H1 (cell line): ENCODE data around the gene SEMA6D. TPM values are rescaled to one million over a fixed set of nuclear protein-coding genes. Genes with fewer than 3 reads are reported as not detected.

Source experiments
- CTCF ChIA-PET: fragments of 300-600 bp; sonication (Branson Sonifier 250); formaldehyde crosslinking; loops from one replicate; lab custom pipeline; 2021; ENCODE audit not compliant: partially characterized antibody; lab: Charles Lee
- POLR2A ChIA-PET: fragments of 300-600 bp; sonication (Branson Sonifier 250); formaldehyde crosslinking; loops from one replicate; lab custom pipeline; 2021; ENCODE audit warnings: inconsistent platforms; ENCODE audit not compliant: partially characterized antibody; lab: Charles Lee
- DNase-seq, 2 experiments: peaks; one replicate each; pipeline versions ENCODE4 v3.0.0 to v3.0.0-alpha.2; 2010 to 2022; ENCODE audit warnings: low spot score in 2 of 2, low read depth in 1 of 2, mixed read lengths in 1 of 2
- FAIRE-seq: peaks from 2 replicates; lab custom pipeline; 2011; peaks lifted over from hg19 to GRCh38; lab: Jason Lieb, UNC
- H2AFZ ChIP-seq: 2 replicates; pipeline ENCODE4 v1.8.1; 2012; ENCODE audit warnings: low read length, inconsistent platforms
- H2AK5ac ChIP-seq: 2 replicates; pipeline ENCODE4 v1.6.1; 2013; ENCODE audit warnings: low read depth, low read length
- H2BK120ac ChIP-seq: replicated peaks from 2 replicates; pipeline ENCODE3; 2013; ENCODE audit warnings: low read depth, low read length, inconsistent platforms
- H2BK12ac ChIP-seq: 2 replicates; pipeline ENCODE4 v1.6.1; 2013; ENCODE audit warnings: low read depth, low read length
- H2BK15ac ChIP-seq: 2 replicates; pipeline ENCODE4 v1.6.1; 2013; ENCODE audit warnings: low read length
- H2BK20ac ChIP-seq: 2 replicates; pipeline ENCODE4 v1.6.1; 2013; ENCODE audit warnings: low read length
- H2BK5ac ChIP-seq: 2 replicates; pipeline ENCODE4 v1.6.1; 2013; ENCODE audit warnings: low read depth, low read length
- H3K14ac ChIP-seq: 2 replicates; pipeline ENCODE4 v1.6.1; 2013; ENCODE audit warnings: inconsistent platforms; ENCODE audit not compliant: insufficient read length
- H3K18ac ChIP-seq: 2 replicates; pipeline ENCODE4 v1.6.1; 2013; ENCODE audit warnings: low read length; ENCODE audit errors: extremely low read depth
- H3K23ac ChIP-seq: 2 replicates; pipeline ENCODE4 v1.6.1; 2013; ENCODE audit warnings: inconsistent platforms; ENCODE audit not compliant: insufficient read length
- H3K23me2 ChIP-seq: 2 replicates; pipeline ENCODE4 v1.6.1; 2013; ENCODE audit warnings: low read depth, low read length
- H3K27ac ChIP-seq: 2 replicates; pipeline ENCODE4 v1.6.1; 2011; ENCODE audit warnings: low read depth, low read length, inconsistent platforms
- H3K27me3 ChIP-seq, 4 experiments: replicated peaks in 1 of 4; 1 replicate in 1 of 4; 2 replicates in 3 of 4; pipeline versions ENCODE4 v1.6.1 to v1.8.1; 2011 to 2013; ENCODE audit warnings: low read length in 3 of 4, mild to moderate bottlenecking in 3 of 4, inconsistent platforms in 2 of 4, mixed read lengths in 2 of 4, moderate library complexity in 1 of 4; ENCODE audit not compliant: control insufficient read depth in 3 of 4, insufficient read depth in 3 of 4; ENCODE audit errors: extremely low read depth in 1 of 4
- H3K36me3 ChIP-seq, 4 experiments: 2 replicates each; pipeline versions ENCODE4 v1.6.1 to v1.8.1; 2011 to 2013; ENCODE audit warnings: mild to moderate bottlenecking in 4 of 4, low read length in 3 of 4, moderate library complexity in 2 of 4, control low read depth in 1 of 4, inconsistent platforms in 1 of 4; ENCODE audit not compliant: insufficient read depth in 4 of 4, control insufficient read depth in 2 of 4
- H3K4ac ChIP-seq: replicated peaks from 2 replicates; pipeline ENCODE3; 2013; ENCODE audit warnings: low read length, low read depth, mixed read lengths, inconsistent platforms; ENCODE audit not compliant: insufficient read length
- H3K4me1 ChIP-seq, 4 experiments: replicated peaks in 1 of 4; 1 replicate in 1 of 4; 2 replicates in 3 of 4; pipeline versions ENCODE4 v1.6.1 to v1.8.1; 2011 to 2013; ENCODE audit warnings: low read length in 3 of 4, inconsistent platforms in 2 of 4, mixed read lengths in 1 of 4; ENCODE audit not compliant: insufficient read depth in 4 of 4, control insufficient read depth in 3 of 4
- H3K4me2 ChIP-seq, 2 experiments: 2 replicates each; pipeline versions ENCODE4 v1.6.1 to v1.8.1; 2011 to 2013; ENCODE audit warnings: low read depth in 2 of 2, low read length in 2 of 2, control low read depth in 1 of 2, inconsistent platforms in 1 of 2, mild to moderate bottlenecking in 1 of 2; ENCODE audit not compliant: insufficient read depth in 1 of 2
- H3K4me3 ChIP-seq, 4 experiments: fragments of 200-600, 300-600 bp in 1 of 4; sonication (generic), shearing (Covaris generic), sonication (Bioruptor Twin) in 1 of 4; 2 replicates each; pipeline versions ENCODE4 v1.5.1 to v1.8.1; 2011 to 2016; ENCODE audit warnings: low read length in 4 of 4, low read depth in 3 of 4, control low read depth in 2 of 4, inconsistent platforms in 2 of 4, mild to moderate bottlenecking in 2 of 4, mixed read lengths in 1 of 4, moderate library complexity in 1 of 4; ENCODE audit not compliant: insufficient read depth in 2 of 4; ENCODE audit errors: extremely low read depth in 1 of 4
- H3K56ac ChIP-seq: replicated peaks from 2 replicates; pipeline ENCODE3; 2013; ENCODE audit warnings: low read depth, mild to moderate bottlenecking, mixed read lengths, low read length, inconsistent platforms; ENCODE audit not compliant: insufficient read length
- H3K79me1 ChIP-seq: 2 replicates; pipeline ENCODE4 v1.6.1; 2013; ENCODE audit warnings: low read depth, low read length, control low read depth
- H3K79me2 ChIP-seq, 2 experiments: 2 replicates each; pipeline versions ENCODE4 v1.6.1 to v1.8.1; 2012 to 2013; ENCODE audit warnings: low read length in 2 of 2, mild to moderate bottlenecking in 2 of 2, inconsistent platforms in 1 of 2; ENCODE audit not compliant: insufficient read depth in 2 of 2, control insufficient read depth in 1 of 2
- H3K9ac ChIP-seq, 4 experiments: replicated peaks in 1 of 4; 1 replicate in 1 of 4; 2 replicates in 3 of 4; pipeline versions ENCODE4 v1.6.1 to v1.8.1; 2011 to 2013; ENCODE audit warnings: low read depth in 3 of 4, low read length in 3 of 4, control low read depth in 2 of 4, mild to moderate bottlenecking in 2 of 4, moderate library complexity in 2 of 4, inconsistent platforms in 1 of 4; ENCODE audit errors: extremely low read depth in 1 of 4
- H3K9me3 ChIP-seq, 2 experiments: 2 replicates each; pipeline versions ENCODE4 v1.6.1 to v1.8.1; 2012 to 2013; ENCODE audit warnings: mild to moderate bottlenecking in 2 of 2, moderate library complexity in 2 of 2, control low read depth in 1 of 2, inconsistent platforms in 1 of 2, low read depth in 1 of 2, low read length in 1 of 2, mixed read lengths in 1 of 2; ENCODE audit not compliant: insufficient read depth in 2 of 2
- H4K20me1 ChIP-seq, 2 experiments: replicated peaks in 1 of 2; 2 replicates each; pipeline versions ENCODE3 to v1.8.1; 2011 to 2013; ENCODE audit warnings: inconsistent platforms in 2 of 2, low read length in 2 of 2, mild to moderate bottlenecking in 1 of 2; ENCODE audit not compliant: insufficient read depth in 2 of 2, control insufficient read depth in 1 of 2
- H4K5ac ChIP-seq: 2 replicates; pipeline ENCODE4 v1.6.1; 2013; ENCODE audit warnings: low read length, low read depth, mixed read lengths, inconsistent platforms; ENCODE audit not compliant: insufficient read length
- H4K8ac ChIP-seq: 2 replicates; pipeline ENCODE4 v1.8.0; 2013; ENCODE audit warnings: mild to moderate bottlenecking, moderate library complexity, low read length, inconsistent platforms; ENCODE audit not compliant: insufficient read depth; ENCODE audit errors: extremely low read depth
- H4K91ac ChIP-seq: replicated peaks from 2 replicates; pipeline ENCODE3; 2013; ENCODE audit warnings: low read length, mixed read lengths, inconsistent platforms; ENCODE audit not compliant: insufficient read length
- CBX8 ChIP-seq: fragments of 300-800, 300-1000 bp; sonication (generic); IDR thresholded peaks from 2 replicates; pipeline ENCODE4 v1.7.1; 2016; ENCODE audit warnings: low read depth, low read length, borderline replicate concordance
- CHD1 ChIP-seq: IDR thresholded peaks from 2 replicates; pipeline ENCODE4 v1.6.1; 2012; ENCODE audit warnings: low read depth, low read length, improper control_type of control experiment
- CHD2 ChIP-seq: IDR thresholded peaks from 2 replicates; pipeline ENCODE4 v1.6.1; 2012; ENCODE audit warnings: low read length, improper control_type of control experiment
- EGR1 ChIP-seq: IDR thresholded peaks from 2 replicates; pipeline ENCODE4 v1.6.1; 2011; ENCODE audit warnings: low read depth, low read length, borderline replicate concordance
- GTF2F1 ChIP-seq: IDR thresholded peaks from 2 replicates; pipeline ENCODE4 v1.6.1; 2012; ENCODE audit warnings: low read depth, low read length, improper control_type of control experiment, borderline replicate concordance
- HDAC2 ChIP-seq, 2 experiments: fragments of 300-600 bp in 1 of 2; sonication (generic) in 1 of 2; IDR thresholded peaks; 2 replicates each; pipeline ENCODE4 v1.6.1; 2011 to 2012; ENCODE audit warnings: low read depth in 2 of 2, low read length in 2 of 2, mild to moderate bottlenecking in 2 of 2, moderate library complexity in 2 of 2, borderline replicate concordance in 1 of 2, inconsistent platforms in 1 of 2
- KDM1A ChIP-seq: fragments of 200-600, 300-600 bp; sonication (generic); IDR thresholded peaks from 2 replicates; pipeline ENCODE4 v1.7.1; 2016; ENCODE audit warnings: mild to moderate bottlenecking, low read length, borderline replicate concordance
- KDM5A ChIP-seq: fragments of 200-600 bp; IDR thresholded peaks from 2 replicates; pipeline ENCODE4 v1.7.1; 2012; ENCODE audit warnings: mild to moderate bottlenecking, low read length, inconsistent platforms, mixed read lengths
- MAFK ChIP-seq: IDR thresholded peaks from 2 replicates; pipeline ENCODE4 v1.6.1; 2012; ENCODE audit warnings: low read depth, mild to moderate bottlenecking, improper control_type of control experiment, low read length
- SAP30 ChIP-seq: fragments of 300-600 bp; sonication (generic); IDR thresholded peaks from 2 replicates; pipeline ENCODE4 v1.7.1; 2012; ENCODE audit warnings: low read length, moderate library complexity, mild to moderate bottlenecking, inconsistent platforms; ENCODE audit not compliant: insufficient read depth, insufficient replicate concordance
- SUZ12 ChIP-seq: fragments of 200-600 bp; sonication (generic); IDR thresholded peaks from 2 replicates; pipeline ENCODE4 v1.6.1; 2012; ENCODE audit warnings: mild to moderate bottlenecking, inconsistent platforms, low read length, moderate library complexity, mixed read lengths
- TEAD4 ChIP-seq: IDR thresholded peaks from 2 replicates; pipeline ENCODE4 v1.6.1; 2012; ENCODE audit warnings: low read depth, low read length, inconsistent platforms, mixed read lengths
- WGBS, 2 experiments: shearing (Covaris generic) in 1 of 2; methylation state at CpG; one replicate each; pipeline versions ENCODE4 v1.1.6 to v1.1.7; 2013 to 2015; ENCODE audit warnings: low lambda C conversion rate in 2 of 2, mixed read lengths in 2 of 2, inconsistent platforms in 1 of 2, low coverage in 1 of 2, missing lambda C conversion rate in 1 of 2; ENCODE audit not compliant: insufficient replicate concordance in 2 of 2, insufficient coverage in 1 of 2, insufficient read length in 1 of 2; ENCODE audit errors: extremely low coverage in 1 of 2, missing lambda C conversion rate in 1 of 2; 5-methylcytosine and 5-hydroxymethylcytosine counted together
- polyA plus RNA-seq, 7 experiments: library from polyadenylated mRNA; depleted of rRNA in 3 of 7; stranded (reverse) in 5 of 7; unstranded in 2 of 7; fragments of >200 nt in 5 of 7; fragments of 200-250 nt in 2 of 7; gene quantifications; 1 replicate in 5 of 7; 2 replicates in 1 of 7; 4 replicates in 1 of 7; pipeline versions ENCODE4 v1.2.1 to v1.2.3, GENCODE V29; 2011 to 2013; ENCODE audit warnings: missing spikeins in 2 of 7, mixed read lengths in 2 of 7
- total RNA-seq: library from RNA; stranded (reverse); fragmentation: NEBNext Ultra II Directional; extraction: Animal tissue kit (Norgen Biotek cat#: 25700); gene quantifications from 2 replicates; pipeline ENCODE4 v1.2.1, GENCODE V29; 2021
- TF ChIP-seq, protein P1 (sequence below): IDR thresholded peaks from 2 replicates; pipeline ENCODE4 v1.6.1; 2012; ENCODE audit warnings: low read length, inconsistent platforms

SEMA6D gene
- total and polyA plus RNA-seq, 2 of the 8 experiments (the other 6 are each of a cell fraction or from before 2014, with no cell fraction given): 2.2 to 3.8 TPM

GRCh38 chr15:47762621-47763020, 45.3 kb downstream of the SEMA6D start:
- Histone ChIP-seq H3K4me1 (peaks cover 0 to 7% (median 0%) of the 10 kb centered on the region in 4 experiments; a peak in 1 of 7 replicates), H3K27ac (no peak overlapping the region), H3K18ac (no peak overlapping the region), H4K5ac (no peak overlapping the region), H2AFZ (no peak overlapping the region), H3K36me3 (peaks cover 0 to 8% (median 2%) of the 10 kb centered on the region in 4 experiments; a peak in 3 of 8 replicates), H2AK5ac (no peak overlapping the region), H3K9ac (no peak overlapping the region), H2BK20ac (no peak overlapping the region), H4K20me1 (no peaks in the 10 kb centered on the region), H3K4me2 (no peak overlapping the region), H3K27me3 (no peaks in the 10 kb centered on the region), H3K23ac (no peak overlapping the region), H3K23me2 (no peaks in the 10 kb centered on the region), H4K8ac (no peak overlapping the region), H3K79me2 (no peaks in the 10 kb centered on the region; a peak in 1 of 4 replicates), H2BK5ac (no peak overlapping the region), H3K9me3 (no peaks in the 10 kb centered on the region), H3K56ac (no peak overlapping the region), H3K4ac (no peak overlapping the region), H2BK12ac (no peak overlapping the region), H3K4me3 (no peak overlapping the region), H3K14ac (no peak overlapping the region), H3K79me1 (no peaks in the 10 kb centered on the region), H4K91ac (no peak overlapping the region), H2BK15ac (no peak overlapping the region), H2BK120ac (no peak overlapping the region)
- ChIA-PET POLR2A (no interaction called here), CTCF (no interaction called here)
- FAIRE-seq (no peak), DNase-seq (no peak)
- 95% methylated on average over 3 of the region's 3 CpGs; no CpG with 5 or more reads in 1 of the 2 experiments for WGBS, 2 experiments
- TF ChIP-seq HDAC2 (IDR thresholded peaks at IDR 0.05; ENCODE audit: borderline replicate concordance in 1 of 2, low read depth in 2 of 2, low read length in 2 of 2) (no peak), KDM1A (no peak), KDM5A (no peak), TEAD4 (no peak), GTF2F1 (no peak), SAP30 (no peak), CBX8 (no peak), CHD2 (no peak), SUZ12 (no peak), CHD1 (no peak), EGR1 (no peak), MAFK (no peak)
- TF ChIP-seq, protein P1, sequence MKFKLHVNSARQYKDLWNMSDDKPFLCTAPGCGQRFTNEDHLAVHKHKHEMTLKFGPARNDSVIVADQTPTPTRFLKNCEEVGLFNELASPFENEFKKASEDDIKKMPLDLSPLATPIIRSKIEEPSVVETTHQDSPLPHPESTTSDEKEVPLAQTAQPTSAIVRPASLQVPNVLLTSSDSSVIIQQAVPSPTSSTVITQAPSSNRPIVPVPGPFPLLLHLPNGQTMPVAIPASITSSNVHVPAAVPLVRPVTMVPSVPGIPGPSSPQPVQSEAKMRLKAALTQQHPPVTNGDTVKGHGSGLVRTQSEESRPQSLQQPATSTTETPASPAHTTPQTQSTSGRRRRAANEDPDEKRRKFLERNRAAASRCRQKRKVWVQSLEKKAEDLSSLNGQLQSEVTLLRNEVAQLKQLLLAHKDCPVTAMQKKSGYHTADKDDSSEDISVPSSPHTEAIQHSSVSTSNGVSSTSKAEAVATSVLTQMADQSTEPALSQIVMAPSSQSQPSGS: no peak
